Hematopoietic multipotent progenitor cell (in vitro differentiated cells): ENCODE data around the gene IQGAP3. TPM values are rescaled to one million over a fixed set of nuclear protein-coding genes. Genes with fewer than 3 reads are reported as not detected.

ENCODE experiments used
- DNase-seq, 3 donors: peaks; one replicate each; pipeline ENCODE4 v3.0.0-alpha.2; 2011 to 2015; ENCODE audit warnings: low read depth in 2 of 3, low spot score in 2 of 3
- total RNA-seq: library from RNA; depleted of rRNA; stranded (reverse); fragments of >200 nt; gene quantifications from one replicate; pipeline ENCODE4 v1.2.3, GENCODE V29; 2012

The IQGAP3 gene
- total RNA-seq, 1 donor: 1.9 TPM

- no peak for DNase-seq
These were observed 5.7 kb upstream of the IQGAP3 start for GRCh38 chr1:156578055-156578454.

- no peak for DNase-seq
These were observed 5.2 kb upstream of the IQGAP3 start for GRCh38 chr1:156577550-156577949.

GRCh38 chr1:156574039-156574633 lies 1.8 kb upstream of the IQGAP3 start:
- no peak for DNase-seq

GRCh38 chr1:156572663-156573018 lies 276 bp upstream of the IQGAP3 start:
- DNase-seq: no peak

GRCh38 chr1:156571261-156571852 lies 1.0 kb downstream of the IQGAP3 start:
- peak in 1 of 3 donors; percentile 69 for DNase-seq

GRCh38 chr1:156566436-156566835 lies 5.9 kb downstream of the IQGAP3 start:
- DNase-seq: no peak

- DNase-seq: no peak
These were observed 6.8 kb downstream of the IQGAP3 start for GRCh38 chr1:156565519-156565918.

GRCh38 chr1:156560585-156561163 lies 11.7 kb downstream of the IQGAP3 start:
- no peak for DNase-seq

- no peak for DNase-seq
These were observed 12.5 kb downstream of the IQGAP3 start for GRCh38 chr1:156559797-156560385.

GRCh38 chr1:156559086-156559796 lies 13.1 kb downstream of the IQGAP3 start:
- no peak for DNase-seq

- DNase-seq: no peak
These were observed 16.0 kb downstream of the IQGAP3 start for GRCh38 chr1:156556354-156556753.

- DNase-seq: no peak
These were observed 16.6 kb downstream of the IQGAP3 start for GRCh38 chr1:156555715-156556114.

- DNase-seq: no peak
These were observed 17.4 kb downstream of the IQGAP3 start for GRCh38 chr1:156554971-156555370.

- DNase-seq: no peak
These were observed 18.4 kb downstream of the IQGAP3 start for GRCh38 chr1:156553860-156554485.

- DNase-seq: peak in 1 of 3 donors; percentile 23
These were observed 19.4 kb downstream of the IQGAP3 start for GRCh38 chr1:156552937-156553336.

GRCh38 chr1:156552518-156552917 lies 19.8 kb downstream of the IQGAP3 start:
- DNase-seq: no peak

GRCh38 chr1:156551869-156552268 lies 20.5 kb downstream of the IQGAP3 start:
- no peak for DNase-seq

GRCh38 chr1:156551066-156551643 lies 21.2 kb downstream of the IQGAP3 start:
- no peak for DNase-seq

- no peak for DNase-seq
These were observed 22.0 kb downstream of the IQGAP3 start for GRCh38 chr1:156550346-156550745.

- DNase-seq: no peak
These were observed 22.5 kb downstream of the IQGAP3 start for GRCh38 chr1:156549831-156550230.

- peak in 1 of 3 donors; percentile 32 for DNase-seq
These were observed 23.0 kb downstream of the IQGAP3 start for GRCh38 chr1:156549390-156549789.
